T-cell (primary cell): ENCODE measurements around the gene SLC6A11. TPM values are rescaled to one million over a fixed set of nuclear protein-coding genes. Genes with fewer than 3 reads are reported as not detected.

Source experiments
- ATAC-seq, 4 experiments: fragments of 200-7000 bp in 3 of 4; fragments of 150-1000 bp in 1 of 4; cut with Tn5 transposase; replicated peaks in 1 of 4; 1 replicate in 3 of 4; 2 replicates in 1 of 4; pipeline ENCODE4 v1.10.0; 2021; ENCODE audit warnings: moderate library complexity in 3 of 4, mild to moderate bottlenecking in 2 of 4, moderate number of reproducible peaks in 1 of 4
- CTCF ChIA-PET, 2 donors: fragments of 300-600 bp; sonication (Branson Sonifier 250); formaldehyde crosslinking; loops; one replicate each; lab custom pipeline; 2022; ENCODE audit warnings: antibody characterized with exemption in 2 of 2; lab: Charles Lee
- POLR2A ChIA-PET, 2 donors: fragments of 300-600 bp; sonication (Branson Sonifier 250); formaldehyde crosslinking; loops; one replicate each; lab custom pipeline; 2022; ENCODE audit warnings: antibody characterized with exemption in 2 of 2; lab: Charles Lee
- DNase-seq, 35 experiments: peaks; one replicate each; pipeline versions ENCODE4 v3.0.0 to v3.0.0-alpha.2; 2013 to 2023
- H3K27ac ChIP-seq: one replicate; pipeline ENCODE4 v1.5.1; 2013; ENCODE audit warnings: low read length
- H3K27me3 ChIP-seq, 2 experiments: replicated peaks in 1 of 2; 1 replicate in 1 of 2; 2 replicates in 1 of 2; pipeline versions ENCODE4 v1.6.1 to v1.7.0; 2013; ENCODE audit warnings: low read length in 1 of 2, mixed read lengths in 1 of 2; ENCODE audit not compliant: control insufficient read depth in 2 of 2, insufficient read depth in 2 of 2; ENCODE audit errors: extremely low read depth in 1 of 2
- H3K36me3 ChIP-seq, 2 donors: 1 replicate in 1 of 2; 2 replicates in 1 of 2; pipeline versions ENCODE4 v1.6.1 to v1.7.0; 2013; ENCODE audit warnings: low read length in 1 of 2; ENCODE audit not compliant: control insufficient read depth in 2 of 2, insufficient read depth in 1 of 2; ENCODE audit errors: extremely low read depth in 1 of 2
- H3K4me1 ChIP-seq, 2 experiments: 1 replicate in 1 of 2; 2 replicates in 1 of 2; pipeline versions ENCODE4 v1.6.1 to v1.7.0; 2013; ENCODE audit warnings: low read length in 2 of 2, mixed read lengths in 1 of 2; ENCODE audit not compliant: insufficient read depth in 2 of 2, control insufficient read depth in 1 of 2; ENCODE audit errors: extremely low read depth in 1 of 2
- H3K4me3 ChIP-seq, 2 donors: 1 replicate in 1 of 2; 2 replicates in 1 of 2; pipeline versions ENCODE4 v1.5.1 to v1.7.0; 2013; ENCODE audit warnings: mild to moderate bottlenecking in 2 of 2, low read length in 1 of 2, moderate library complexity in 1 of 2; ENCODE audit not compliant: control insufficient read depth in 1 of 2; ENCODE audit errors: extremely low read depth in 1 of 2
- H3K9me3 ChIP-seq: 2 replicates; pipeline ENCODE4 v1.7.0; 2013
- H3K27ac Mint-ChIP-seq, 2 donors: one replicate each; pipeline ENCODE4 v1.8.0; 2020 to 2021; ENCODE audit warnings: mild to moderate bottlenecking in 2 of 2, mixed read lengths in 2 of 2
- H3K27me3 Mint-ChIP-seq, 2 donors: one replicate each; pipeline ENCODE4 v1.8.0; 2021 to 2022; ENCODE audit warnings: mixed read lengths in 2 of 2
- H3K36me3 Mint-ChIP-seq: one replicate; pipeline ENCODE4 v1.8.0; 2021; ENCODE audit warnings: mixed read lengths
- H3K4me1 Mint-ChIP-seq, 3 donors: one replicate each; pipeline ENCODE4 v1.8.0; 2020 to 2022; ENCODE audit warnings: mixed read lengths in 3 of 3, mild to moderate bottlenecking in 1 of 3
- H3K4me3 Mint-ChIP-seq, 3 donors: one replicate each; pipeline ENCODE4 v1.8.0; 2020 to 2022; ENCODE audit warnings: mild to moderate bottlenecking in 3 of 3, mixed read lengths in 3 of 3, moderate library complexity in 3 of 3
- H3K9me3 Mint-ChIP-seq, 3 donors: one replicate each; pipeline ENCODE4 v1.8.0; 2020 to 2022; ENCODE audit warnings: mixed read lengths in 3 of 3
- WGBS: methylation state at CpG from one replicate; pipeline ENCODE4 v1.1.5; 2013; ENCODE audit warnings: missing lambda C conversion rate; ENCODE audit not compliant: insufficient coverage; 5-methylcytosine and 5-hydroxymethylcytosine counted together
- total RNA-seq, 35 experiments: library from RNA in 6 of 35; stranded (reverse) in 6 of 35; fragments of 120-200 nt in 1 of 35; gene quantifications; one replicate each; pipeline versions ENCODE4 v1.2.1 to v1.2.4 and lab custom pipeline; 2013 to 2026

Gene SLC6A11
- total RNA-seq, 5 donors from 2014 or later (not counting 1 experiment from before 2014, with no cell fraction given): not detected

DNA sequence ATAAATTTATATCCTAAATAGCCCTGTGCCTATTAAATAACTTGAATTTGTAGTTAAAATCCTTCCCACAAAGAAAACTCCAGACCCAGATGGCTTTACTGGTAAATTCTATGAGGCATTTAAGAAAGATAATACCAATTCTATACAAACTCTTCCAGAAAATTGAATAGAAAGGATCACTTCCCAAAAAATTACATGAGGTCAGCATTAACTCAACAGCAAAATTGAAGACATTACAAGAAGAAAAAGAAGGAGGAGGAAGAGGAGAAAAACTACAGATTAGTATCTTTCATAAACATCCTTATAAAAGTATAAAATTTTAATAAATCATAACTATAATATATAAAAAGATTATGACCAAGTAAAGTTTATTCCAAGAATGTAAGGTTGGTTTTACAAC is 29.4 kb upstream of the SLC6A11 start:
- ChIA-PET CTCF (interaction anchor here in 1 of 2 donors (0.6 kb wide), 1 partner anchor 397 kb away, joined by 4 read pairs; no protein-coding TSS in a partner anchor), POLR2A (no interaction called here)
- Histone ChIP-seq H3K27ac (no peak overlapping the region), H3K27me3 (peaks cover 0 to 4% of the 10 kb centered on the region in 2 experiments), H3K36me3 (no peaks in the 10 kb centered on the region), H3K4me3 (no peak overlapping the region), H3K4me1 (no peaks in the 10 kb centered on the region), H3K9me3 (no peaks in the 10 kb centered on the region)
- DNase-seq (no peak), ATAC-seq (no peak)
- no peaks in the 10 kb centered on the region for H3K4me1 Mint-ChIP-seq
- no peak overlapping the region for H3K4me3 Mint-ChIP-seq
- H3K27ac Mint-ChIP-seq: no peak overlapping the region
- no peaks in the 10 kb centered on the region for H3K9me3 Mint-ChIP-seq
- H3K27me3 Mint-ChIP-seq: peaks cover 24 to 31% of the 10 kb centered on the region in 2 donors
- no peaks in the 10 kb centered on the region for H3K36me3 Mint-ChIP-seq

- no peaks in the 10 kb centered on the region for H3K36me3 ChIP-seq
- H3K9me3 Mint-ChIP-seq: no peaks in the 10 kb centered on the region
- no peaks in the 10 kb centered on the region for H3K4me1 Mint-ChIP-seq
- DNase-seq (no peak), ATAC-seq (no peak)
- H3K27me3 Mint-ChIP-seq: peaks cover 26 to 30% of the 10 kb centered on the region in 2 donors
- ChIA-PET CTCF (no interaction called here), POLR2A (no interaction called here)
- H3K9me3 ChIP-seq: no peaks in the 10 kb centered on the region
- no peak overlapping the region for H3K27ac Mint-ChIP-seq
- no peak overlapping the region for H3K4me3 ChIP-seq
- no peaks in the 10 kb centered on the region for H3K36me3 Mint-ChIP-seq
- WGBS: no CpG with 5 or more reads among the region's 1 CpG
- peaks cover 0 to 9% of the 10 kb centered on the region in 2 experiments for H3K27me3 ChIP-seq
- H3K4me3 Mint-ChIP-seq: no peak overlapping the region
- H3K4me1 ChIP-seq: no peaks in the 10 kb centered on the region
- no peak overlapping the region for H3K27ac ChIP-seq
These were observed 27.6 kb upstream of the SLC6A11 start for GRCh38 chr3:10788451-10788850.

DNA sequence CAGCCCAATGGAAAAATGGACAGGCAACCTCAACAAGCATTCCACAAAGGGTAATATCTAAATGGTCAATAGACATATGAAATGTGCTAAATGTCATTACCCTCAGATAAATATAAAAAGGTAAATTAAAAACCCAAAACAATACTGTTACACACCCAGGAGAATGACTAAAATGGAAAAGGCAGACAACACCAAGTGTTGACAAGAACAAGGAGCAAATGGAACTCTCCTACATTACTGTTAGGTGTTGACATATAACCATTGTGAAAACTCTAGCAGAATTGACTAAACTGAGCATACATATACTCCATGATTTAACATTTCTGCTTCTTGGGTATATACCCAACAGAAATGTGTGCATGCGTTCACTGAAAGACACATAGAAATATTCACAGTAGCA is 25.3 kb upstream of the SLC6A11 start:
- Histone ChIP-seq H3K9me3 (no peaks in the 10 kb centered on the region), H3K36me3 (no peaks in the 10 kb centered on the region), H3K27ac (no peak overlapping the region), H3K4me1 (no peaks in the 10 kb centered on the region), H3K4me3 (no peak overlapping the region), H3K27me3 (peaks cover 0 to 5% of the 10 kb centered on the region in 2 experiments)
- Mint-ChIP-seq H3K27me3 (peaks cover 17 to 24% of the 10 kb centered on the region in 2 donors), H3K9me3 (no peaks in the 10 kb centered on the region), H3K4me1 (no peaks in the 10 kb centered on the region), H3K36me3 (no peaks in the 10 kb centered on the region), H3K4me3 (no peak overlapping the region), H3K27ac (no peak overlapping the region)
- ChIA-PET POLR2A (no interaction called here), CTCF (no interaction called here)
- WGBS: 83% methylated on average over 1 of the region's 1 CpG
- DNase-seq (no peak), ATAC-seq (no peak)

DNA sequence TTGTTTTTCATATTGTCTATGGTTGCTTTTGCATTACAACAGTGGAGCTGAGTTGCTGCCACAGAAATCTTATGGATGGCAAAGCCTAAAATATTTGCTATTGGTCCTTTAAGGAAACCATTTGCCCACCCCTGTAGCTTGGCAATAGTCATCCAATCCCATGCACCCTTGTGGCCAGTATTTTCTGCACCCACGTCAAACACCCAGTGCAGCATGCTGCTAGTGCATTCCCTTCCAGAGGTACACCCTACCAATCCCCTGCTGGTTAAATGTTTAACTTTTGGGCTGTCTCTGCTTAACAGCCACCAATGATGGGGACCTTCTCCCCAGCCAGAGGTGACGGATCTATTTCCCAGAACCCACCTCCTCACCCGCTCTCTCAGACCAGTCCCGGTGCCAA is 23.8 kb upstream of the SLC6A11 start:
- no peak overlapping the region for H3K4me3 Mint-ChIP-seq
- CTCF ChIA-PET: no interaction called here
- ATAC-seq: no peak

GRCh38 chr3:10798600-10799367 is 17.2 kb upstream of the SLC6A11 start:
- WGBS: no CpG with 5 or more reads among the region's 5 CpGs
- DNase-seq (no peak), ATAC-seq (no peak)
- CTCF ChIA-PET: interaction anchor here in 1 of 2 donors (0.5 kb wide), 1 partner anchor 455 kb away, joined by 5 read pairs; no protein-coding TSS in a partner anchor
- Histone ChIP-seq H3K9me3 (no peaks in the 10 kb centered on the region), H3K4me1 (no peaks in the 10 kb centered on the region), H3K4me3 (no peak overlapping the region), H3K27me3 (peaks cover 0 to 3% of the 10 kb centered on the region in 2 experiments), H3K36me3 (no peaks in the 10 kb centered on the region), H3K27ac (no peak overlapping the region)
- Mint-ChIP-seq H3K27ac (no peak overlapping the region), H3K9me3 (no peaks in the 10 kb centered on the region), H3K4me1 (no peaks in the 10 kb centered on the region), H3K36me3 (no peaks in the 10 kb centered on the region), H3K27me3 (peaks cover 19 to 22% of the 10 kb centered on the region in 2 donors), H3K4me3 (no peak overlapping the region)
- POLR2A ChIA-PET: interaction anchor here in 1 of 2 donors (0.6 kb wide), 1 partner anchor 513 kb away, joined by 9 read pairs; no protein-coding TSS in a partner anchor

More for the DNA sequence above, 23.8 kb upstream of the SLC6A11 start:
- Histone ChIP-seq H3K4me1 (no peaks in the 10 kb centered on the region), H3K27ac (no peak overlapping the region), H3K9me3 (no peaks in the 10 kb centered on the region), H3K4me3 (no peak overlapping the region), H3K36me3 (no peaks in the 10 kb centered on the region), H3K27me3 (peaks cover 0 to 5% of the 10 kb centered on the region in 2 experiments)
- DNase-seq: no peak
- Mint-ChIP-seq H3K27ac (no peak overlapping the region), H3K4me1 (no peaks in the 10 kb centered on the region), H3K27me3 (peaks cover 26 to 28% of the 10 kb centered on the region in 2 donors), H3K9me3 (no peaks in the 10 kb centered on the region), H3K36me3 (no peaks in the 10 kb centered on the region)
- POLR2A ChIA-PET: interaction anchor here in 1 of 2 donors (0.7 kb wide), 1 partner anchor 10 kb away, joined by 3 read pairs; no protein-coding TSS in a partner anchor
- WGBS: 81% methylated on average over 3 of the region's 4 CpGs

GRCh38 chr3:10804183-10804648 is 11.8 kb upstream of the SLC6A11 start:
- H3K27me3 ChIP-seq: peaks cover 0 to 2% of the 10 kb centered on the region in 2 experiments
- no peaks in the 10 kb centered on the region for H3K4me1 ChIP-seq
- no peak overlapping the region for H3K4me3 ChIP-seq
- Mint-ChIP-seq H3K4me3 (no peak overlapping the region), H3K36me3 (no peaks in the 10 kb centered on the region), H3K27ac (no peak overlapping the region), H3K27me3 (peaks cover 10 to 15% of the 10 kb centered on the region in 2 donors), H3K9me3 (no peaks in the 10 kb centered on the region), H3K4me1 (no peaks in the 10 kb centered on the region)
- H3K36me3 ChIP-seq: no peaks in the 10 kb centered on the region
- no peak for ATAC-seq
- POLR2A ChIA-PET: no interaction called here
- CTCF ChIA-PET: interaction anchor here in 1 of 2 donors (0.6 kb wide), 1 partner anchor 20 kb away, joined by 3 read pairs; no protein-coding TSS in a partner anchor
- no peak for DNase-seq
- no peak overlapping the region for H3K27ac ChIP-seq
- WGBS: no CpG with 5 or more reads among the region's 2 CpGs
- no peaks in the 10 kb centered on the region for H3K9me3 ChIP-seq
